KBM-7 (cell line): ENCODE data around the gene PEA15.

Source experiments
- DNase-seq: peaks from one replicate; pipeline ENCODE4 v3.0.0-alpha.2; 2015
- in situ Hi-C: fragments of 300-500 bp; cut with MboI; formaldehyde crosslinking; loops from 2 replicates; pipeline ENCODE4 v1.14.3; 2020; ENCODE audit warnings: low sequenced_read_pairs, low pct_unique_long_range_greater_than_20kb, mixed read lengths

The PEA15 gene

GRCh38 chr1:160227034-160227433 is 21.9 kb downstream of the PEA15 start:
- in situ Hi-C loops = no loop called here
- no peak for DNase-seq

DNA sequence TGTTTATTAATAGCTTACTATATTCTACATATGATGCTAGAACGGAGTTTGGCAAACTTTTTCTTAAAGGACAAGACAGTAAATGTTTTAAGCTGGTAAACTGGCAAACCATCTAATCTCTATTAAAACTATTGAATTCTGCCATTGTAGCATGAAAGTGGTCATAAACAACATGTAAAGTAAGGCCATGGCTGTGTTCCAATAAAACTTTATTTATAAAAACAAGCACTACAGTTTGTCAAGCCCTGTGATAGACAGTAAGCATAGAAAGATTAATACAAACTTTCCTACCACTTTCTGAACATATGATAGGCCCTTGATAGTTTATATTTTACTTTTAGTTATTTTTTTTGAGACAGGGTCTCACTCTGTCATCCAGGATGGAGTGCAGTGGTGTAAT is 22.4 kb downstream of the PEA15 start:
- in situ Hi-C loops = no loop called here
- no peak for DNase-seq

- in situ Hi-C loops = no loop called here
- DNase-seq = no peak
Observed at GRCh38 chr1:160228431-160228830, 23.2 kb downstream of the PEA15 start.

DNA sequence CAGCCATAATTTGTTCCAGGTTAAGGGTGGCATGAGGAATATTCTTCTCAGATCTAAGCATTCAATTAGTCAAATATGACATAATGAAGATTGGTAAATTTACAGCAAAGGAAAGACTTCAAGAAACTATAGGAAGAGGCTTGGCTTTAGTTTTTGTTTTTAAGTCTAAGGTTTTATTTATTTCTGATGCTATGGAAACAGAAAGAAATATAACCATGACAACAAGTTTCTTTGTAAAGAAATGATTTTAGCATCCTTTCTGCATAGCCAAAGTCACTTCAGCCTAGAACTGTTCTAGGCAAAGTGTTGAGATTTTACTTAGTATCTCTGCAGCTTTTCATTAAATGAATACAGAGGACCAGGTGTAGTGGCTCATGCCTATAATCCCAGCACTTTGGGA is 27.7 kb downstream of the PEA15 start:
- DNase-seq = no peak
- in situ Hi-C loops = no loop called here

DNA sequence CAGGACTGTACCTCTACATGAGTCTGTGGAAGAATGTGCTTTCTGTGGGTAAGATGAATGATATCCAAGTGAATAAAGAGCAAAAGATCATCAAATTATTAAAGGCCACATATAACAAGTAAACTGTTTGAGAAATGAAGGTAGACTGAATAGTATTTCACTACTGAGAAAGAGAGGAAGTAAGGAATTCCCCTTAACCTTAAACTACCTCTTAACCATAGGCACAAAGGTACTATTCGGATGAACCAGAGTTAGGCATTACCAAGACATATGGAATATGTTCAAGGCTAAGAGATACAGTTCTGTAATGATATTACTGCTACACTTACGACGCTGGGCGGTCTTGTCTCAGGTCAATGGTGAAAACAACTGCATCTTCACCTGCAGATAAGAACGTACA is 31.6 kb downstream of the PEA15 start:
- no peak for DNase-seq
- in situ Hi-C loops = no loop called here

DNA sequence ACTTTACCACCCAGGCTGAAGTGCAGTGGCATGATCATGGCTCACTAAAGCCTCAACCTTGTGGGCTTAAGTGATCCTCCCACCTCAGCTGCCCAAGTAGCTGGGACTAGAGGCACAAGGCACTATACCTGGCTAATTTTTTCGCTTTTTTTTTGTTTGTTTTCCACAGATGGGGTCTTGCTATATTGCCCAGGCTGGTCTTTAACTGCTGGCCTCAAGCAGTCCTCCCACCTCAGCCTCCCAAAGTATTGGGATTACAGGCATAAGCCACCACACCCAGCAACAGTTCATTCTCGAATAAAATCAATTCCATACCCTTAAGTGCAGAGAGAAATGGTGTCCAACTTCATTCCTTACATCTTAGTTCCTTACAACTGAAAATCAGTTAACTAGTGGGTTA is 32.4 kb downstream of the PEA15 start:
- in situ Hi-C loops = no loop called here
- no peak for DNase-seq

GRCh38 chr1:160238408-160238807 is 33.2 kb downstream of the PEA15 start:
- DNase-seq = no peak
- in situ Hi-C loops = no loop called here

DNA sequence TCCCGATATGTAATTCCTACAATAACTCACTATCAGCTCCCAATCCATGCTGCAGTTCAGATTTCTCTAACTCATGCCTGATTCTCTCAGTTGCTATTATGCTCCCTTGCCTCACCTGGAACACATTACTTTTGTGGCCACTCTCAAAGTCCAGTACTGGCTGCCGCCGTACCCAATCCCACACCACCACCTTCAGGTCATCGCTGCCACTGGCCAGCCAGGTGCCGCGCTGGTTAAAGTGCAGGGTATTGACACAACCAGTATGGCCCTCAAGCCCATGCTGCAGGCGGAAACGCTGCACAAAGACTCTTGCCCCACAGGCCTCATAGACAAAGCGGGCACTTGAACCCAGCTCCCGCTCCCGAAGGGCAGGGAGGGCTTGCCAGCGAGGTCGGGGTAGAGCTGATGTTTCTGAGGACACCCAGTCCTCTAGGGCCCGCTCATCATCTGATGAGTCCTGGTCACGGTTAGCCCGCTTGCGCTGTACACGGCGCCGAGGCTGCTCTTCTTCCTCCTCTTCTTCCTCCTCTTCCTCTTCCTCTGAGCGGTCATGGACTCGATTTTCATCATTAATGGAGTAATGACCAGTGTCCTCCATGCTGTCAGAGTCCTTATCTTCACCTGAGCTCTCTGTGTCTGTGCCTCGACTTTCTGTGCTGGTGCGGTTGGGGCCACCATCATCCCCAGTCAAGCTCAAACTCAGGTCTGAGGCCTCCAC is 34.6 kb downstream of the PEA15 start:
- in situ Hi-C loops = no loop called here
- no peak for DNase-seq

DNA sequence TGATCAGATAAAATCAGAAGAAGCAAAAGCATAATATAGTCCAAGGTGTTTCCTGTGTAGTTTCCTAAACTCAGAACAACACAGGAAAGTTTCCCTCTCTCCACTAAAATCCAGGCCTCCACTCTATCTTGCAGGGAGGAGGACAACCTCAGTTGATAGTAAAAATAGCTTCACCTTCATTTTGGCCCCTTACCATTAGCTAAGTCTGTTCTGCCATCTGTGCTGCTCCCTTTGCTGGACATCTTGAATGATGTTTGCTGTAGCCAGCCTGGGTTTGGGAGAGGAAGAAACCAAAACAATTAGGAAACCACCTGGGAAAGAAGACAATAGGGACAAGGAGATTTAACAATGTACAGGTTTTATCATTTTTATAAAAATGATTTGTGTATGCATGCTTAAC is 38.6 kb downstream of the PEA15 start:
- no peak for DNase-seq
- in situ Hi-C loops = no loop called here

DNA sequence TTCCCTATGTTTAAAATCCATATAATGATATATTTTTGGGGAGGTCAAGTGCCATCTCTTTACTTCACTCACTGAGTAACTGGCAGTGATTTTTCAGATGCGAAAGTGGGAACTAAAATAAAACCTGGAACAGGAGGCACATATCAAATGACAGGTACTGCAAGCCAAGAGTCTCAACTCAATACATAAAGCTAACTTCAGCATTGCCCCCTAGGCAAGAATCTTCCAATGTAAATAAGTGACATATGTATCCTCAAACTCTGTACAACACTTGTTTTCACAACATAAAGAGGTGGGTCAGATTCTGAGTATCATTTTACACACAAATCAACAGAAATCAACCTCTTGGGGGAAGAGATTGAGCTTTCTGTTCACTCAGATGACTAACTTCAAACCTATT is 39.0 kb downstream of the PEA15 start:
- in situ Hi-C loops = no loop called here
- DNase-seq = no peak

GRCh38 chr1:160245434-160245833 is 40.2 kb downstream of the PEA15 start:
- DNase-seq = no peak
- in situ Hi-C loops = no loop called here

GRCh38 chr1:160247053-160247452 is 41.9 kb downstream of the PEA15 start:
- in situ Hi-C loops = no loop called here
- no peak for DNase-seq

- no peak for DNase-seq
- in situ Hi-C loops = no loop called here
Observed at GRCh38 chr1:160251011-160251410, 45.8 kb downstream of the PEA15 start.

DNA sequence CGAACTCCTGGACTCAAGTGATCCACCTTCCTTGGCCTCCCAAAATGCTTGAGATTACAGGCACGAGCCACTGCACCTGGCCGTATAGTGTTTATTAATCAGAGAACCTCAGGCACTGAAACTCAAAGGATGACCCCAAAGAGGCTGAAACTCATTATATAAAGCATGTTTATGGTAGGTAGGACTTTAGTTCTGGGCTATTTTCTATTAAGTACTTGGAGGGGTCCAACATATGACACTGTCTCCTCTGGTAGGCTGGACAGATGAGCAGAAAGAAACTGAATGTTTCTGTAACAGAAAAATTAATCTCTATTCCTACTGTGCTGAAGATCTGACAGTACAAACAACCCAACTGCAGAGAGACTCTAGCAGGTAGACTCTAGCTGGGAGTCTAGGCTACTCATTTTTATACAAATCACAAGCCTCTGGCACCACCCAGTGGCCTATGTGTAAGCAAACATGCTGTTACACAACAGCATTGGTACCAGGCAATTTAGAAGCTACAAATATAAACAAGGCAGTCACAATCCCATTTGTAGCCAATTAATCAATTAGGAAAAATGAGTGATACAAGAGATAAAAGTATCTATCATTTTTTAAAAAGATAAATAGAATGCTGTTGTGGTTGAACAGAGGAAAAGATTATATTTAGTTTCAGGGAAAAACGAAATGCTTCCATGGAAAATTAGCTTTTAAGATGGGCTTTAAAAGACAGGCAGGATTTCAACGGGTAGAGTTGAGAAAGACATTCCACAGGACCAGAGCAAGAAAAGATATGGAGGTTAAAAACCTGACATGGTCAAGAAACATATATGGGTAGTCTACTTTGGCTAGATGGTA is 46.7 kb downstream of the PEA15 start:
- in situ Hi-C loops = no loop called here
- peak; percentile 62 for DNase-seq

DNA sequence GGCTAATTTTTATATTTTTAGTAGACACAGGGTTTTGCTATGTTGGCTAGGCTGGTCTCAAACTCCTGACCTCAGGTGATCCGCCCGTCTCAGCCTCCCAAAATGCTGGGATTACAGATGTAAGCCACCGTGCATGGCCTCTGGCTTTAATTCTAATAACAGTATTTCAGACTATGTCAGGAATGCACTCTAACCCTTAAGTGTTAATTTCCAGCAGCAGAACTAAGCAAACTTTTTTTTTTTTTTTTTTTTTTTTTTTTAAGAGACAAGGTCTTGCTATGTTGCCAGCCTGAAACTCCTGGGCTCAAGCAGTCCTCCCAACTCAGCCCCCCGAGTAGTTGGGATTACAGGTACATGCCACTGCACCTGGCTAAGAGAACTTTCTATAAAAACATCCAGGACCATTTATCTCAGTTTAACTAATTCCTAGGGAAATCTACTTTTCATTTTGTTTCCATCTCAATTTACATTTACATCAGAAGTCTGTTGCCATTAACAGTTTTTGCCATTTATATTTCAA is 50.7 kb downstream of the PEA15 start:
- DNase-seq = no peak
- in situ Hi-C loops = no loop called here

DNA sequence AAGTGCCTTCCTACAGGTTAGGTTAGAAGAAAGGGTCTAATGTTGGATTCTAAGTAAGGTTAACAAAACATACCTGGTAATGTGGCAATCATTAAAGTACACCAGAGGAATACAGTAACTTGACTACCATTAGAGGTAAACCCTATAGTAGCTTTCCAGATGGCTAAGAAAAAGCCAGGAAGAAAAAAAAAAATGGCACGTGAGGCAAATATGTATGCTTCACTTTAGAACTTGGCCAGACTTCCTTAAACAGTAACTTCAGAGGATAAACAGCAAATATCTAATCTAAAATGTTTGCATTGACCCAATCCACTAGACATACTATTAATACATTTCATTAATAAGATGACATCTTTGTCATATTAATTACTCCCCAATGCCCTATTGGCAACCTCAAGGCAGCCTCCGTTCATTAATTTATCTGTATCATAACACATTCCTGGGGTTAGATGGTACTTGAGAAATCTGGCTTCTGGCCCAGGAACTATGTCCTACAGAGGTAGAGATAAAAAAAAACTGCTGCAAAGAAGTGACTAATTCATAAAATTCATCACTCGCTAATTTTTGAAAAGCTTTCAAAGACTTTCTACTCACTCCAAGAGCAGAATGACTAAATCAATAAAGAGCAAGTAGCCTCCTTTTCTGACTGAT is 51.3 kb downstream of the PEA15 start:
- in situ Hi-C loops = no loop called here
- DNase-seq = no peak

GRCh38 chr1:160257411-160258015 is 52.3 kb downstream of the PEA15 start:
- DNase-seq = no peak
- in situ Hi-C loops = no loop called here

GRCh38 chr1:160258177-160258798 is 53.1 kb downstream of the PEA15 start:
- no peak for DNase-seq
- in situ Hi-C loops = no loop called here
